Hepatocyte (in vitro differentiated cells): ENCODE measurements around the gene MYL3. TPM values are rescaled to one million over a fixed set of nuclear protein-coding genes. Genes with fewer than 3 reads are reported as not detected.

Experiments
- DNase-seq: peaks from one replicate; pipeline ENCODE4 v3.0.0-alpha.2; 2016; ENCODE audit warnings: low spot score
- H2AFZ ChIP-seq: fragments of 200-600 bp; sonication (generic); 2 replicates; pipeline ENCODE4 v1.6.0; 2016; ENCODE audit warnings: antibody characterized with exemption, mild to moderate bottlenecking
- H3K27ac ChIP-seq: fragments of 200-600 bp; sonication (generic); 2 replicates; pipeline ENCODE4 v1.5.1; 2016; ENCODE audit warnings: mild to moderate bottlenecking
- H3K27me3 ChIP-seq: fragments of 200-600 bp; sonication (generic); 2 replicates; pipeline ENCODE4 v1.6.1; 2016
- H3K36me3 ChIP-seq: fragments of 200-600 bp; sonication (generic); replicated peaks from 2 replicates; pipeline ENCODE4 v1.5.1; 2016; ENCODE audit warnings: low read depth; ENCODE audit not compliant: insufficient read depth
- H3K4me1 ChIP-seq: fragments of 200-600 bp; sonication (generic); 2 replicates; pipeline ENCODE4 v1.5.1; 2016; ENCODE audit warnings: mild to moderate bottlenecking, moderate library complexity; ENCODE audit not compliant: insufficient read depth
- H3K4me2 ChIP-seq: fragments of 200-600 bp; sonication (generic); 2 replicates; pipeline ENCODE4 v1.6.0; 2016
- H3K4me3 ChIP-seq: fragments of 200-600 bp; sonication (generic); 2 replicates; pipeline ENCODE4 v1.5.1; 2016; ENCODE audit warnings: mild to moderate bottlenecking
- H3K79me2 ChIP-seq: fragments of 200-600 bp; sonication (generic); 2 replicates; pipeline ENCODE4 v1.6.0; 2017; ENCODE audit warnings: mild to moderate bottlenecking
- H3K9me2 ChIP-seq: fragments of 200-600 bp; sonication (generic); replicated peaks from 2 replicates; pipeline ENCODE4 v1.6.0; 2017; ENCODE audit warnings: mild to moderate bottlenecking; ENCODE audit not compliant: insufficient read depth
- H3K9me3 ChIP-seq: fragments of 200-600 bp; sonication (generic); 2 replicates; pipeline ENCODE4 v1.5.1; 2016; ENCODE audit warnings: low read depth, mild to moderate bottlenecking
- H4K20me1 ChIP-seq: fragments of 200-600 bp; sonication (generic); 2 replicates; pipeline ENCODE4 v1.6.0; 2016; ENCODE audit warnings: mild to moderate bottlenecking; ENCODE audit not compliant: insufficient read depth, poor library complexity, severe bottlenecking
- EZH2 ChIP-seq: fragments of 200-600 bp; sonication (generic); IDR thresholded peaks from 2 replicates; pipeline ENCODE4 v1.6.1; 2016; ENCODE audit warnings: antibody characterized with exemption, mild to moderate bottlenecking, borderline replicate concordance
- EZH2phosphoT487 ChIP-seq: fragments of 200-600 bp; sonication (generic); IDR thresholded peaks from one replicate; pipeline ENCODE4 v1.6.1; 2018; ENCODE audit warnings: antibody characterized with exemption, mild to moderate bottlenecking, low read depth, moderate library complexity; ENCODE audit not compliant: unreplicated experiment, severe bottlenecking
- WGBS: methylation state at CpG from one replicate; pipeline ENCODE4 v1.1.6; 2016; ENCODE audit warnings: low lambda C conversion rate; ENCODE audit errors: missing lambda C conversion rate; 5-methylcytosine and 5-hydroxymethylcytosine counted together
- polyA plus RNA-seq: library from polyadenylated mRNA; unstranded; fragments of >200 nt; fragmentation: Nextera tagmentation; extraction: Ambion mirVana; gene quantifications from 2 replicates; pipeline ENCODE4 v1.2.1, GENCODE V29; 2016
- total RNA-seq: library from RNA; depleted of rRNA; stranded (reverse); fragments of >200 nt; gene quantifications from 2 replicates; pipeline ENCODE4 v1.2.3, GENCODE V29; 2014
- TF ChIP-seq, protein P1 (sequence below): fragments of 200-600 bp; sonication (generic); IDR thresholded peaks from 2 replicates; pipeline ENCODE4 v1.5.1; 2016; ENCODE audit warnings: antibody characterized with exemption, mild to moderate bottlenecking; ENCODE audit not compliant: poor library complexity

MYL3 gene
- total and polyA plus RNA-seq, 2 experiments from 2014 or later = 9.5 to 9.7 TPM

GRCh38 chr3:46866720-46867549 lies 3.7 kb upstream of the MYL3 start:
- no peaks in the 10 kb centered on the region for H3K9me2 ChIP-seq
- 54% methylated on average over 15 of the region's 15 CpGs for WGBS
- DNase-seq = peak; percentile 83
- no peak overlapping the region for H2AFZ ChIP-seq
- peaks cover 31% of the 10 kb centered on the region for H3K4me1 ChIP-seq
- no peak for TF ChIP-seq EZH2phosphoT487
- TF ChIP-seq EZH2 = no peak
- TF ChIP-seq, protein P1, sequence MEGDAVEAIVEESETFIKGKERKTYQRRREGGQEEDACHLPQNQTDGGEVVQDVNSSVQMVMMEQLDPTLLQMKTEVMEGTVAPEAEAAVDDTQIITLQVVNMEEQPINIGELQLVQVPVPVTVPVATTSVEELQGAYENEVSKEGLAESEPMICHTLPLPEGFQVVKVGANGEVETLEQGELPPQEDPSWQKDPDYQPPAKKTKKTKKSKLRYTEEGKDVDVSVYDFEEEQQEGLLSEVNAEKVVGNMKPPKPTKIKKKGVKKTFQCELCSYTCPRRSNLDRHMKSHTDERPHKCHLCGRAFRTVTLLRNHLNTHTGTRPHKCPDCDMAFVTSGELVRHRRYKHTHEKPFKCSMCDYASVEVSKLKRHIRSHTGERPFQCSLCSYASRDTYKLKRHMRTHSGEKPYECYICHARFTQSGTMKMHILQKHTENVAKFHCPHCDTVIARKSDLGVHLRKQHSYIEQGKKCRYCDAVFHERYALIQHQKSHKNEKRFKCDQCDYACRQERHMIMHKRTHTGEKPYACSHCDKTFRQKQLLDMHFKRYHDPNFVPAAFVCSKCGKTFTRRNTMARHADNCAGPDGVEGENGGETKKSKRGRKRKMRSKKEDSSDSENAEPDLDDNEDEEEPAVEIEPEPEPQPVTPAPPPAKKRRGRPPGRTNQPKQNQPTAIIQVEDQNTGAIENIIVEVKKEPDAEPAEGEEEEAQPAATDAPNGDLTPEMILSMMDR = peak; percentile 83
- no peaks in the 10 kb centered on the region for H3K27me3 ChIP-seq
- H3K36me3 ChIP-seq = no peaks in the 10 kb centered on the region
- H3K27ac ChIP-seq = no peak overlapping the region
- no peak overlapping the region for H3K4me3 ChIP-seq
- no peaks in the 10 kb centered on the region for H4K20me1 ChIP-seq
- no peaks in the 10 kb centered on the region for H3K79me2 ChIP-seq
- no peak overlapping the region for H3K4me2 ChIP-seq
- no peaks in the 10 kb centered on the region for H3K9me3 ChIP-seq

GRCh38 chr3:46866032-46866595 lies 2.9 kb upstream of the MYL3 start:
- H3K4me1 ChIP-seq = peaks cover 31% of the 10 kb centered on the region
- no peaks in the 10 kb centered on the region for H3K79me2 ChIP-seq
- 82% methylated on average over 10 of the region's 11 CpGs for WGBS

DNA sequence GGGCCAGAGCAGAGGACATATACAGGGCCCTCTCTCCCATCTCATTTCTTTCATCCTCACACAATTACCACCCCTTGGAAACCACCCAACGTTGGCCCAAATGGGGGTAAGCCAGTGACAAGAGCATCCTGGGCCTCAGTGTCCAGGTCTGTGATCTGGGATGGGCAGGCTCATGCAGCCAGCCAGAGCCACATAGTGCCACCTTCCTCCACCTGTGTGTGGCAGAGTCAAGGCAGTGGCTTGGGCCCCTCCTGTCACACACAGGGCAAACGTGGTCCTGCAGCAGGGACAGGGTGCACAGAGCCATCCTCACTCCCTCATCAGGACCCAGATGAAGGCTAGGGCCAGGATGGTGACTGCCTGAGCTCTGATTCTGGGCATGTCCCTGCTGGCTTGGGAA lies 2.3 kb upstream of the MYL3 start:
- H3K79me2 ChIP-seq = no peaks in the 10 kb centered on the region
- 77% methylated on average over 2 of the region's 2 CpGs for WGBS
- H3K9me3 ChIP-seq = no peaks in the 10 kb centered on the region
- H2AFZ ChIP-seq = no peak overlapping the region
- H4K20me1 ChIP-seq = no peaks in the 10 kb centered on the region
- H3K27ac ChIP-seq = peak overlapping the region; percentile 66
- peak overlapping the region; percentile 43 for H3K4me2 ChIP-seq
- no peaks in the 10 kb centered on the region for H3K36me3 ChIP-seq
- no peak overlapping the region for H3K4me3 ChIP-seq
- H3K9me2 ChIP-seq = no peaks in the 10 kb centered on the region
- DNase-seq = no peak
- H3K4me1 ChIP-seq = peaks cover 31% of the 10 kb centered on the region
- TF ChIP-seq EZH2 (no peak), EZH2phosphoT487 (no peak)
- TF ChIP-seq, protein P1 = no peak
- no peaks in the 10 kb centered on the region for H3K27me3 ChIP-seq

More at GRCh38 chr3:46866032-46866595, 2.9 kb upstream of the MYL3 start:
- Histone ChIP-seq H3K27ac (no peak overlapping the region), H3K9me3 (no peaks in the 10 kb centered on the region), H3K4me3 (no peak overlapping the region), H2AFZ (no peak overlapping the region), H3K4me2 (no peak overlapping the region), H3K27me3 (no peaks in the 10 kb centered on the region), H3K36me3 (no peaks in the 10 kb centered on the region), H4K20me1 (no peaks in the 10 kb centered on the region), H3K9me2 (no peaks in the 10 kb centered on the region)
- TF ChIP-seq, protein P1 = no peak
- TF ChIP-seq EZH2 (no peak), EZH2phosphoT487 (no peak)
- DNase-seq = no peak
